ENCODE measurements around the gene PAWR.
"Not testable (repeated sequence)": the region's sequence is repeated elsewhere in the genome, so short reads cannot be mapped to it uniquely, and the experiment has no call there.

- TF ChIP-seq CTCF (optimal IDR thresholded peaks at IDR 0.05 in 1 of 3, IDR thresholded peaks at IDR 0.05 in 1 of 3, conservative IDR thresholded peaks at IDR 0.05 in 1 of 3; ENCODE audit: extremely low read depth in 1 of 3, insufficient read depth in 2 of 3, low read length in 3 of 3); EZH2 (IDR thresholded peaks at IDR 0.05; ENCODE audit: low read length): not testable (repeated sequence)
Observed at GRCh38 chr12:79544439-79544838, 146.3 kb downstream of the PAWR start.
